Thyroid gland (tissue), 4 donors: ENCODE data around the gene FXYD6.

Experiments used
- POLR2A ChIP-seq, 2 donors: fragments of 450-650 bp; IDR thresholded peaks; one replicate each; pipeline ENCODE4 v1.6.1; 2017; ENCODE audit warnings: antibody characterized with exemption in 2 of 2, mild to moderate bottlenecking in 2 of 2, moderate library complexity in 1 of 2
- TF ChIP-seq, protein P1 (sequence below), 6 experiments: fragments of 200-600 bp in 3 of 6; fragments of 450-650 bp in 3 of 6; sonication (generic) in 3 of 6; IDR thresholded peaks; one replicate each; pipeline ENCODE4 v1.5.1; 2016 to 2019; ENCODE audit warnings: antibody characterized with exemption in 6 of 6, mild to moderate bottlenecking in 2 of 6, inconsistent platforms in 1 of 6, moderate library complexity in 1 of 6

DNA sequence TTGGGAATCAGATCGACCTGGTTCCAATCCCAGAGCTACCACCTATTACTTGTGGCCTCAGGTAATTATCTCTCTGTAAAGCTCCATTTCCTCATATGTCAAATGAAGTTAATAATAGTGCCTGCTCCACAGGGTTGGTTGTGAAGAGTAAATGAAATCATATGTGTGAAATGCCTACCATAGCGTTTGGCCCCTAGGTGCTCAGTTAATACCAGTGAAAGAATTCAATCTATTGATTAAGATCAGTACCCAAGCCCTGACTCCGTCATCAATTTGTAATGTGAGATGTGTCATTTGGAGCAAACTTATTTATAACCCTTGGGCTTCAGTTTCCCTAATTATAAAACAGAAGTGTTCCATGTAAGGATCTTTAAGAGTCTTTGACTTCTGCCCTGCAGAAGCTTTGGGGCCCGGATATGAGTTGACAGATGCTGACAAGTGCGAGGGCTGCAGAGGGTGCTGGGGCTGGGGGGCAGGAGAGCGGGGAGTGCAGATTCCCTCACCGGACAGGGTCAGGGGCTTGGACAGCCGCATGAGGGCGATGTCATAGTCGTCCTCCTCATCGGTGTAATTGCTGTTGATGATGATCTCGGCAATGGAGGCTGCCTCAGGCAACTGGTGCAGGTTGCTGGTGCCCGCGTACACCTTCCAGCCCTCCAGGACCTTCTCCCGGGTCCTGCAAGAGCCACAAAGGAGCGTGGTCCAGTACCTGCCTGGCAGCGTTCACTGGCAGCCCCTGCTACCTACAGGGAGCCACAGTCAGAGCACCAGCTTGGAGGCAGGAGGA lies 31.8 kb upstream of the FXYD6 start:
- TF ChIP-seq, protein P1, sequence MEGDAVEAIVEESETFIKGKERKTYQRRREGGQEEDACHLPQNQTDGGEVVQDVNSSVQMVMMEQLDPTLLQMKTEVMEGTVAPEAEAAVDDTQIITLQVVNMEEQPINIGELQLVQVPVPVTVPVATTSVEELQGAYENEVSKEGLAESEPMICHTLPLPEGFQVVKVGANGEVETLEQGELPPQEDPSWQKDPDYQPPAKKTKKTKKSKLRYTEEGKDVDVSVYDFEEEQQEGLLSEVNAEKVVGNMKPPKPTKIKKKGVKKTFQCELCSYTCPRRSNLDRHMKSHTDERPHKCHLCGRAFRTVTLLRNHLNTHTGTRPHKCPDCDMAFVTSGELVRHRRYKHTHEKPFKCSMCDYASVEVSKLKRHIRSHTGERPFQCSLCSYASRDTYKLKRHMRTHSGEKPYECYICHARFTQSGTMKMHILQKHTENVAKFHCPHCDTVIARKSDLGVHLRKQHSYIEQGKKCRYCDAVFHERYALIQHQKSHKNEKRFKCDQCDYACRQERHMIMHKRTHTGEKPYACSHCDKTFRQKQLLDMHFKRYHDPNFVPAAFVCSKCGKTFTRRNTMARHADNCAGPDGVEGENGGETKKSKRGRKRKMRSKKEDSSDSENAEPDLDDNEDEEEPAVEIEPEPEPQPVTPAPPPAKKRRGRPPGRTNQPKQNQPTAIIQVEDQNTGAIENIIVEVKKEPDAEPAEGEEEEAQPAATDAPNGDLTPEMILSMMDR (IDR thresholded peaks at IDR 0.05), result no peak
- no peak for TF ChIP-seq POLR2A (IDR thresholded peaks at IDR 0.05)
